Measurements from ENCODE around the gene SYDE1.
"Not testable (repeated sequence)": the region's sequence is repeated elsewhere in the genome, so short reads cannot be mapped to it uniquely, and the experiment has no call there.

The SYDE1 gene

DNA sequence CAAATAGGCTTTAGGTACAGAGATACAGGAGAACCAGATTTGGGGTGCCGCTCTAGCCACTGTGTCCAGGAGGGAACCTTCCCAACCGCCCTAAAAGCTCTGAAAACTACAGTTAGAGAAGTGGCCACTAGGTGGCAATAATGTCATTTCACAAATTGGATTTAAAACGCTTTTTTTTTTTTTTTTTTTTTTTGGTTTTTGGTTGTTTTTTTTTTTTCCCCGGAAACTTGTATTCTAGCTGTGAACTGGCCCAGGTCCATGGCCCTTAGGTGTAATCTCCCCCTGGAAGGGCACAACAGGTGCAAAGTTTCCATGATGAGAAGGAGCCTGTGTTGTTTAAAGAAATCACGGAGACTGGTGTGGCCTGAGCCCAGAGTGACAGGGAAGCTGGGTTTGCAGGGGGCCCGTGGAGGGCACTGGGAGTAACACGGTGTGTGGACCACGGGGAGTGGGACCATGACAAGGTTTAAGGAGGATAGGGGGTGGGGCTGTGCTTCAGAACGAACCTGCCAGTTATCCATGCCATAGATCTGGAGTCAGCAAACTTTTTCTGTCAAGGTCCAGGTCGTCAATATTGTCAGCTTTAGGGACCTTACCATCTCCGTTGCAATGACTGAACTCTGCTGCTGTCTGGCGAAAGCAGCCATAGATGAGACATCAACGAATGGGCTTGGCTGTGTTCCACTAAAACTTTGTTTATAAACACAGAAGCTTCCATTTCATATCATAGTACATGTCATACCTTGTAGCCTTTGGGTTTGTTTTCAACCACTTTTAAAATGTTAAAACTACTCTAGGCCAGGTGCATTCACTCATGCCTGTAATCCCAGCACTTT is 15.1 kb upstream of the SYDE1 start:
- peaks cover 31% of the 10 kb centered on the region; the same call in 1 of the 2 replicates for H3K27me3 ChIP-seq (ENCODE audit: insufficient read depth, low read depth)
- TF ChIP-seq CTCF (conservative IDR thresholded peaks at IDR 0.05; ENCODE audit: low read depth, low read length) = peak; percentile 75
- H3K4me1 ChIP-seq (ENCODE audit: low read depth, poor library complexity, severe bottlenecking) = no peaks in the 10 kb centered on the region
- peak overlapping the region; percentile 24; the same call in 1 of the 2 replicates for H2AFZ ChIP-seq (ENCODE audit: low read depth)
- no peaks in the 10 kb centered on the region for H4K20me1 ChIP-seq (ENCODE audit: insufficient read depth)
- H3K4me2 ChIP-seq = no peak overlapping the region
- no peak overlapping the region for H3K27ac ChIP-seq
- H3K4me3 ChIP-seq (IDR thresholded peaks at IDR 0.05; ENCODE audit: insufficient read depth, low read depth, low read length) = no peak overlapping the region
- H3K79me2 ChIP-seq (ENCODE audit: insufficient read depth, low read depth) = no peaks in the 10 kb centered on the region
- no peak overlapping the region for H3K9ac ChIP-seq
- no peaks in the 10 kb centered on the region for H3K36me3 ChIP-seq (ENCODE audit: insufficient read depth)

DNA sequence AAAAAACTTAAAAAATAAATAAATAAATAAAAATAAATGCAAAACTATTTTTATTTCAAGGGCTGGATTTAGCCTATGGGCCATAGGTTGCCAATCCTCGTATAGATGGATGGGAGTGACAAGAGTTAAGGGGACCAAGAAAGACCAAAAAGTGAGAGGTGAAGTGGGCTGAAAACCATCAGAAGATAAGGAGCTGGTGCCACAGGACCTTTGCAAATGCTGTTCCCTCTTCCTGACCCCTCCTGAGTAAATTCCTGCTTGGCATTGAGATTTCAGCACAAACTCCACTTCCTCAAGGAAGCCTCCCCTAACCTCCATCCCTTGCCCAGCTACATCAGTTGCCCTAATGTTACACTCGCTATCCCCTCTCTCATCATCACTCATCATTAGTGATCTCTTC is 14.2 kb upstream of the SYDE1 start:
- Histone ChIP-seq H3K9ac (no peak overlapping the region), H3K4me3 (IDR thresholded peaks at IDR 0.05; ENCODE audit: insufficient read depth, low read depth, low read length) (no peak overlapping the region), H3K36me3 (ENCODE audit: insufficient read depth) (no peaks in the 10 kb centered on the region), H3K27me3 (ENCODE audit: insufficient read depth, low read depth) (peaks cover 25% of the 10 kb centered on the region; the same call in 1 of the 2 replicates), H3K79me2 (ENCODE audit: insufficient read depth, low read depth) (no peaks in the 10 kb centered on the region), H2AFZ (ENCODE audit: low read depth) (no peak overlapping the region), H3K27ac (no peak overlapping the region), H3K4me2 (no peak overlapping the region), H3K4me1 (ENCODE audit: low read depth, poor library complexity, severe bottlenecking) (no peaks in the 10 kb centered on the region), H4K20me1 (ENCODE audit: insufficient read depth) (no peaks in the 10 kb centered on the region)
- no peak for TF ChIP-seq CTCF (conservative IDR thresholded peaks at IDR 0.05; ENCODE audit: low read depth, low read length)

GRCh38 chr19:15096223-15096622 is 11.0 kb upstream of the SYDE1 start:
- no peaks in the 10 kb centered on the region for H4K20me1 ChIP-seq (ENCODE audit: insufficient read depth)
- no peaks in the 10 kb centered on the region for H3K36me3 ChIP-seq (ENCODE audit: insufficient read depth)
- TF ChIP-seq CTCF (conservative IDR thresholded peaks at IDR 0.05; ENCODE audit: low read depth, low read length) = no peak
- peaks cover 30% of the 10 kb centered on the region; the same call in 1 of the 2 replicates for H3K27me3 ChIP-seq (ENCODE audit: insufficient read depth, low read depth)
- H2AFZ ChIP-seq (ENCODE audit: low read depth) = no peak overlapping the region
- H3K9ac ChIP-seq = no peak overlapping the region
- no peaks in the 10 kb centered on the region for H3K79me2 ChIP-seq (ENCODE audit: insufficient read depth, low read depth)
- H3K27ac ChIP-seq = no peak overlapping the region
- no peaks in the 10 kb centered on the region for H3K4me1 ChIP-seq (ENCODE audit: low read depth, poor library complexity, severe bottlenecking)
- H3K4me3 ChIP-seq (IDR thresholded peaks at IDR 0.05; ENCODE audit: insufficient read depth, low read depth, low read length) = no peak overlapping the region
- H3K4me2 ChIP-seq = no peak overlapping the region

DNA sequence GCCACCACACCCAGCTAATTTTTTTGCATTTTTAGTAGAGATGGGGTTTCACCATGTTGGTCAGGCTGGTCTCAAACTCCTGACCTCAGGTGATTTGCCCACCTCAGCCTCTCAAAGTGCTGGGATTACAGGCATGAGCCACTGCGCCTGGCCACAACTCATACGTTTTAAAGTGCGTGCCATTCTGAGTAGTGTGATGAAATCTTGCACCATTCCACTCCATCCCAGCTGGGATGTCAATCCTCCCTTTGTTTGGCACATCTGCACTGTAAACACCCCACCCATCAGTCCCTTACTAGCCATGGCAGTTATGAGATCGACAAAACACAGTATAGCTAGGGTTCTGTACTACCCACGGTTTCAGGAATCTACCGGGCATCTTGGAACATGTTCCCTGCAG is 9.2 kb upstream of the SYDE1 start:
- H3K4me3 ChIP-seq (IDR thresholded peaks at IDR 0.05; ENCODE audit: insufficient read depth, low read depth, low read length); H3K9ac ChIP-seq; H2AFZ ChIP-seq (ENCODE audit: low read depth); H3K36me3 ChIP-seq (ENCODE audit: insufficient read depth); H3K4me2 ChIP-seq; H3K27ac ChIP-seq; H4K20me1 ChIP-seq (ENCODE audit: insufficient read depth); H3K79me2 ChIP-seq (ENCODE audit: insufficient read depth, low read depth); H3K4me1 ChIP-seq (ENCODE audit: low read depth, poor library complexity, severe bottlenecking): not testable (repeated sequence)
- H3K27me3 ChIP-seq (ENCODE audit: insufficient read depth, low read depth) = peaks cover 30% of the 10 kb centered on the region; the same call in 1 of the 2 replicates

DNA sequence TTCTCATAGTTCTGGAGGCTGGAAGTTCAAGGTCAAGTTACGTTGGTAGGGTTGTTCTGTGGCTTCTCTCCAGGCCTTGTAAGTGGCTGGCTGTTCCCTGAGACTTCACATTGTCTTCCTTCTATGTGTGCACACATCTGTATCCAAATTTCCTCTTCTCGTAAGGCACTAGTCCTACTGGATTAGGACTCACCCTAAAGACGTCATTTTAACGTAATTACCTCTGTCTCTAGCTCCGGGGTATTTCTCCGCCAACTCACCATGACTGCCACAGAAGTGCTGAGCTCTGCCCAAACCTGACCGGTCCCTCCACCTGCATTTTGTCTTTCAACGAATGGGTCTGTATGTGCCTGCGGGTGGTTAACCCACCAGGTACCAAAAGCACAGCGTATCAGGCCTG is 8.7 kb upstream of the SYDE1 start:
- no peak for TF ChIP-seq CTCF (conservative IDR thresholded peaks at IDR 0.05; ENCODE audit: low read depth, low read length)
- Histone ChIP-seq H3K79me2 (ENCODE audit: insufficient read depth, low read depth) (no peaks in the 10 kb centered on the region), H2AFZ (ENCODE audit: low read depth) (no peak overlapping the region), H3K27ac (no peak overlapping the region), H3K4me3 (IDR thresholded peaks at IDR 0.05; ENCODE audit: insufficient read depth, low read depth, low read length) (no peak overlapping the region), H4K20me1 (ENCODE audit: insufficient read depth) (no peaks in the 10 kb centered on the region), H3K9ac (no peak overlapping the region), H3K36me3 (ENCODE audit: insufficient read depth) (no peaks in the 10 kb centered on the region), H3K4me1 (ENCODE audit: low read depth, poor library complexity, severe bottlenecking) (no peaks in the 10 kb centered on the region), H3K27me3 (ENCODE audit: insufficient read depth, low read depth) (peaks cover 30% of the 10 kb centered on the region; the same call in 1 of the 2 replicates), H3K4me2 (no peak overlapping the region)
